Kidney glomerular epithelial cell (primary cell): ENCODE data around the gene TMEM108.

ENCODE experiments used
- DNase-seq: peaks from one replicate; lab custom pipeline; 2025; lab: John Stamatoyannopoulos, UW

The TMEM108 gene

GRCh38 chr3:133054586-133054985, 16.4 kb downstream of the TMEM108 start:
- no peak for DNase-seq

GRCh38 chr3:133055339-133055738, 17.1 kb downstream of the TMEM108 start:
- DNase-seq = no peak

GRCh38 chr3:133058243-133058642, 20.1 kb downstream of the TMEM108 start:
- DNase-seq = no peak

GRCh38 chr3:133058831-133059230, 20.6 kb downstream of the TMEM108 start:
- DNase-seq = no peak

GRCh38 chr3:133065193-133065961, 27.2 kb downstream of the TMEM108 start:
- DNase-seq = no peak

- no peak for DNase-seq
Observed at GRCh38 chr3:133066026-133066425, 27.8 kb downstream of the TMEM108 start.

GRCh38 chr3:133069556-133070286, 31.5 kb downstream of the TMEM108 start:
- no peak for DNase-seq

GRCh38 chr3:133074977-133075376, 36.8 kb downstream of the TMEM108 start:
- DNase-seq = no peak

GRCh38 chr3:133077688-133078087, 39.5 kb downstream of the TMEM108 start:
- no peak for DNase-seq

- no peak for DNase-seq
Observed at GRCh38 chr3:133079621-133080020, 41.4 kb downstream of the TMEM108 start.

GRCh38 chr3:133081016-133081415, 42.8 kb downstream of the TMEM108 start:
- no peak for DNase-seq

- no peak for DNase-seq
Observed at GRCh38 chr3:133083395-133083794, 45.2 kb downstream of the TMEM108 start.

- no peak for DNase-seq
Observed at GRCh38 chr3:133089906-133090485, 51.8 kb downstream of the TMEM108 start.

- DNase-seq = no peak
Observed at GRCh38 chr3:133092681-133093080, 54.5 kb downstream of the TMEM108 start.

- no peak for DNase-seq
Observed at GRCh38 chr3:133093366-133093765, 55.2 kb downstream of the TMEM108 start.

- DNase-seq = peak; percentile 60
Observed at GRCh38 chr3:133096900-133097613, 58.9 kb downstream of the TMEM108 start.

- DNase-seq = no peak
Observed at GRCh38 chr3:133103706-133104105, 65.5 kb downstream of the TMEM108 start.

- DNase-seq = no peak
Observed at GRCh38 chr3:133106169-133106568, 68.0 kb downstream of the TMEM108 start.

- DNase-seq = no peak
Observed at GRCh38 chr3:133112666-133113065, 74.5 kb downstream of the TMEM108 start.

GRCh38 chr3:133113526-133113925, 75.3 kb downstream of the TMEM108 start:
- DNase-seq = no peak

- DNase-seq = no peak
Observed at GRCh38 chr3:133113927-133114597, 75.9 kb downstream of the TMEM108 start.

GRCh38 chr3:133115176-133115575, 77.0 kb downstream of the TMEM108 start:
- DNase-seq = no peak
